ENCODE data around the gene MTHFD1. TPM values are rescaled to one million over a fixed set of nuclear protein-coding genes. Genes with fewer than 3 reads are reported as not detected.

The MTHFD1 gene
- total and polyA plus RNA-seq, 2 donors (not counting 3 experiments of a cell fraction or from before 2014, with no cell fraction given), result 26.3 to 114 TPM

DNA sequence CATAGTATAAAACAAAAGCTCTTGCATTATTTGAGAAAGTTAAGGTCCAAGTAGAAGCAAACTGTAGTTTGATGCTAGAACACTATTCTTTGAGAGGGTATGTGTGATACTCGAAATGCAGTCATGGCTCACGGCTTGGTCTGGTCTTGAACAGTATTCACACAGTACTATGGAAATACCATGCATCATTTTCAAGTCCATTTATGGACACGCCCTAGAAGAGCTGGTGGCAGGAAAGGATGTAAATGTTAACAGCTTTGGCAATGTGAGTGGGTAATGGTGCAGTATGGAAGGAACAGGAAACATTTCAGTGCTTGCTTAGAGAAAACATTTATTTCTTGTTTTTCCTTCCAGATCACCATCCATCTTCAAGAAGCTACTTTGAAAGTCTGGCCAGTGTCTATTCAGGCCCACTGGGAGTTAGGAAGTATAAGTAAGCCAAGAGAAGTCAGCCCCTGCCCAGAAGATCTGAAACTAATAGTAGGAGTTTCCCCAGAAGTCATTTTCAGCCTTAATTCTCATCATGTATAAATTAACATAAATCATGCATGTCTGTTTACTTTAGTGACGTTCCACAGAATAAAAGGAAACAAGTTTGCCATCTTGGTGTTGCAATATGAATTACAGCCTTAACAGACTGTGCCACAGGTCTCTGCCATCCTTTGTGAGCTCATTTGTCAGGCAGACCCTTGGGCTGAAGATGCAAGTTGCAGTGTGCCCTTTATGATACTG is 71.4 kb downstream of the MTHFD1 start:
- no peak for FAIRE-seq
- BruUV-seq (replicated peaks), result no TSS peak
- H3K27me3 ChIP-seq (ENCODE audit: control insufficient read depth in 2 of 2, insufficient read depth in 2 of 2, low read length in 2 of 2), result no peaks in the 10 kb centered on the region
- no peak overlapping the region for H3K4me2 ChIP-seq (ENCODE audit: insufficient read depth, low read length)
- no peak overlapping the region for H2AFZ ChIP-seq (ENCODE audit: low read depth, low read length)
- H3K9me1 ChIP-seq (replicated peaks; ENCODE audit: control insufficient read depth, extremely low read depth, insufficient read depth, low read length), result no peaks in the 10 kb centered on the region
- H3K9me3 ChIP-seq (replicated peaks; ENCODE audit: control insufficient read depth, insufficient read depth, low read length), result no peaks in the 10 kb centered on the region
- H3K9ac ChIP-seq (replicated peaks; ENCODE audit: extremely low read depth, insufficient read depth, low read length), result no peak overlapping the region
- H3K36me3 ChIP-seq (ENCODE audit: control insufficient read depth in 2 of 2, extremely low read depth in 1 of 2, insufficient read depth in 2 of 2, low read length in 2 of 2), result peaks cover 0 to 6% of the 10 kb centered on the region in 2 experiments
- intact Hi-C loops (cut with micrococcal nuclease), result no loop called here
- dilution Hi-C loops (cut with MboI; ENCODE audit: extremely low pct_ligation_motif_present, low sequenced_read_pairs), result no loop called here
- ChIA-PET POLR2A (no interaction called here), CTCF (interaction anchor here (1.4 to 1.5 kb wide), 2 partner anchors 30 to 51 kb away, joined by 5 to 9 read pairs; no protein-coding TSS in a partner anchor)
- no peak for DNase-seq (ENCODE audit: low read depth, low spot score)
- H3K4me1 ChIP-seq (ENCODE audit: control insufficient read depth, extremely low read depth, insufficient read depth, low read length), result peaks cover 3% of the 10 kb centered on the region
- TF ChIP-seq POLR2AphosphoS5 (IDR thresholded peaks at IDR 0.05; ENCODE audit: insufficient read depth, low read depth, low read length) (no peak), JUN (IDR thresholded peaks at IDR 0.05; ENCODE audit: borderline replicate concordance, insufficient read depth, insufficient read length, low read depth) (no peak), EZH2 (IDR thresholded peaks at IDR 0.05; ENCODE audit: borderline replicate concordance, low read depth, low read length, severe bottlenecking) (no peak), GATA2 (IDR thresholded peaks at IDR 0.05; ENCODE audit: insufficient read depth, insufficient read length, low read depth, low read length) (no peak), POLR2A (IDR thresholded peaks at IDR 0.05; ENCODE audit: low read depth, low read length) (no peak), MYC (IDR thresholded peaks at IDR 0.05; ENCODE audit: low read depth, low read length) (no peak), FOS (IDR thresholded peaks at IDR 0.05; ENCODE audit: borderline replicate concordance, insufficient read depth, low read length) (no peak)
- TF ChIP-seq, protein P1, sequence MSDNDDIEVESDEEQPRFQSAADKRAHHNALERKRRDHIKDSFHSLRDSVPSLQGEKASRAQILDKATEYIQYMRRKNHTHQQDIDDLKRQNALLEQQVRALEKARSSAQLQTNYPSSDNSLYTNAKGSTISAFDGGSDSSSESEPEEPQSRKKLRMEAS (IDR thresholded peaks at IDR 0.05; ENCODE audit: insufficient read depth, insufficient read length), result no peak
- TF ChIP-seq, protein P2, sequence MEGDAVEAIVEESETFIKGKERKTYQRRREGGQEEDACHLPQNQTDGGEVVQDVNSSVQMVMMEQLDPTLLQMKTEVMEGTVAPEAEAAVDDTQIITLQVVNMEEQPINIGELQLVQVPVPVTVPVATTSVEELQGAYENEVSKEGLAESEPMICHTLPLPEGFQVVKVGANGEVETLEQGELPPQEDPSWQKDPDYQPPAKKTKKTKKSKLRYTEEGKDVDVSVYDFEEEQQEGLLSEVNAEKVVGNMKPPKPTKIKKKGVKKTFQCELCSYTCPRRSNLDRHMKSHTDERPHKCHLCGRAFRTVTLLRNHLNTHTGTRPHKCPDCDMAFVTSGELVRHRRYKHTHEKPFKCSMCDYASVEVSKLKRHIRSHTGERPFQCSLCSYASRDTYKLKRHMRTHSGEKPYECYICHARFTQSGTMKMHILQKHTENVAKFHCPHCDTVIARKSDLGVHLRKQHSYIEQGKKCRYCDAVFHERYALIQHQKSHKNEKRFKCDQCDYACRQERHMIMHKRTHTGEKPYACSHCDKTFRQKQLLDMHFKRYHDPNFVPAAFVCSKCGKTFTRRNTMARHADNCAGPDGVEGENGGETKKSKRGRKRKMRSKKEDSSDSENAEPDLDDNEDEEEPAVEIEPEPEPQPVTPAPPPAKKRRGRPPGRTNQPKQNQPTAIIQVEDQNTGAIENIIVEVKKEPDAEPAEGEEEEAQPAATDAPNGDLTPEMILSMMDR (IDR thresholded peaks at IDR 0.05; ENCODE audit: extremely low read depth in 1 of 2, insufficient read depth in 1 of 2, low read depth in 1 of 2, low read length in 2 of 2), result no peak
- no peak overlapping the region for H3K4me3 ChIP-seq (replicated peaks in 1 of 3; ENCODE audit: insufficient read depth in 1 of 3, low read depth in 1 of 3, low read length in 3 of 3)
- no peaks in the 10 kb centered on the region for H4K20me1 ChIP-seq (replicated peaks; ENCODE audit: control insufficient read depth, extremely low read depth, insufficient read depth, low read length)
- no peaks in the 10 kb centered on the region for H3K79me2 ChIP-seq (ENCODE audit: control insufficient read depth, insufficient read depth, low read length)
- no peak overlapping the region for H3K27ac ChIP-seq (ENCODE audit: insufficient read depth, low read depth, low read length)

Data from endothelial cell of umbilical vein (primary cell).